Fibroblast of skin of back (primary cell): ENCODE measurements around the gene DDX31.

ENCODE experiments used
- DNase-seq: peaks from one replicate; pipeline ENCODE4 v3.0.0-alpha.2; 2013

DDX31 gene

GRCh38 chr9:132632413-132633129 lies 37.2 kb downstream of the DDX31 start:
- DNase-seq: no peak

GRCh38 chr9:132631685-132632084 lies 38.1 kb downstream of the DDX31 start:
- DNase-seq: no peak

GRCh38 chr9:132631280-132631679 lies 38.5 kb downstream of the DDX31 start:
- DNase-seq: peak; percentile 82

GRCh38 chr9:132630811-132631210 lies 39.0 kb downstream of the DDX31 start:
- DNase-seq: no peak

- no peak for DNase-seq
Measured at GRCh38 chr9:132630116-132630515, 39.7 kb downstream of the DDX31 start.

GRCh38 chr9:132628746-132629145 lies 41.0 kb downstream of the DDX31 start:
- DNase-seq: no peak

- no peak for DNase-seq
Measured at GRCh38 chr9:132627594-132627993, 42.2 kb downstream of the DDX31 start.

- no peak for DNase-seq
Measured at GRCh38 chr9:132627106-132627505, 42.7 kb downstream of the DDX31 start.

GRCh38 chr9:132626285-132626684 lies 43.5 kb downstream of the DDX31 start:
- no peak for DNase-seq

- DNase-seq: peak; percentile 50
Measured at GRCh38 chr9:132622159-132622558, 47.6 kb downstream of the DDX31 start.

GRCh38 chr9:132616725-132617124 lies 53.1 kb downstream of the DDX31 start:
- no peak for DNase-seq

GRCh38 chr9:132615774-132616173 lies 54.0 kb downstream of the DDX31 start:
- DNase-seq: no peak

- DNase-seq: no peak
Measured at GRCh38 chr9:132614324-132614723, 55.5 kb downstream of the DDX31 start.

GRCh38 chr9:132610661-132611060 lies 59.1 kb downstream of the DDX31 start:
- no peak for DNase-seq

- DNase-seq: peak; percentile 81
Measured at GRCh38 chr9:132609829-132610228, 60.0 kb downstream of the DDX31 start.

- DNase-seq: no peak
Measured at GRCh38 chr9:132609184-132609583, 60.6 kb downstream of the DDX31 start.

GRCh38 chr9:132606066-132606465 lies 63.7 kb downstream of the DDX31 start:
- no peak for DNase-seq

- DNase-seq: no peak
Measured at GRCh38 chr9:132605387-132605786, 64.4 kb downstream of the DDX31 start.

- no peak for DNase-seq
Measured at GRCh38 chr9:132602207-132602606, 67.6 kb downstream of the DDX31 start.

- no peak for DNase-seq
Measured at GRCh38 chr9:132600326-132600984, 69.3 kb downstream of the DDX31 start.

GRCh38 chr9:132597073-132597775 lies 72.6 kb downstream of the DDX31 start:
- DNase-seq: no peak

GRCh38 chr9:132596200-132596599 lies 73.6 kb downstream of the DDX31 start:
- DNase-seq: no peak

- no peak for DNase-seq
Measured at GRCh38 chr9:132595319-132595718, 74.5 kb downstream of the DDX31 start.

GRCh38 chr9:132594412-132594811 lies 75.4 kb downstream of the DDX31 start:
- no peak for DNase-seq
